NT2/D1 (cell line): ENCODE measurements around the gene PCNX4.

Experiments
- SUZ12 ChIP-seq: IDR thresholded peaks from 2 replicates; pipeline ENCODE4 v1.6.1; 2011; ENCODE audit not compliant: insufficient read length, insufficient read depth; ENCODE audit errors: extremely low read depth
- ZNF274 ChIP-seq: IDR thresholded peaks from 2 replicates; pipeline ENCODE4 v1.6.1; 2011; ENCODE audit warnings: mild to moderate bottlenecking, low read depth, low read length

DNA sequence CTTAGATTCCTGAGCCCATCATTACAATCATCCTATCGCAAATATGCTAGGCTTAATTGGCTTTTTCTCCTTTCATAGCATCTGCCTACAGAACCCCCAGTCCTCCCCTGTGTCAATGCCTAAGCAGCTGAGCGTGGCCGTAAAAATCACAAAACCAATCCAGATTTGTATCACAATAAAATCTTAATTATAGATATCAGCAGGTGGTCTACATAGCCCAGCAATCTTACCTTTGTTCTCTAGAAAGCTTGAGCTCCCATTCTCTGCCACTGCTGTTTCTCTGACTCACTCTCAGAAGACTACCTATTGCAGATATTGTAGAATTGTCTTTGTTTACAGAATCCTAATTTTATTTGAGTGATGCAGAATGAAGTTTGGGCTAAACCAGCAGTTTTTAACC is 119.4 kb downstream of the PCNX4 start:
- no peak for TF ChIP-seq SUZ12
- TF ChIP-seq ZNF274: no peak
